ENCODE results near the gene FRY.
A peak's percentile ranks its signal among the peaks of the same experiment; 100 is the strongest.

The FRY gene

DNA sequence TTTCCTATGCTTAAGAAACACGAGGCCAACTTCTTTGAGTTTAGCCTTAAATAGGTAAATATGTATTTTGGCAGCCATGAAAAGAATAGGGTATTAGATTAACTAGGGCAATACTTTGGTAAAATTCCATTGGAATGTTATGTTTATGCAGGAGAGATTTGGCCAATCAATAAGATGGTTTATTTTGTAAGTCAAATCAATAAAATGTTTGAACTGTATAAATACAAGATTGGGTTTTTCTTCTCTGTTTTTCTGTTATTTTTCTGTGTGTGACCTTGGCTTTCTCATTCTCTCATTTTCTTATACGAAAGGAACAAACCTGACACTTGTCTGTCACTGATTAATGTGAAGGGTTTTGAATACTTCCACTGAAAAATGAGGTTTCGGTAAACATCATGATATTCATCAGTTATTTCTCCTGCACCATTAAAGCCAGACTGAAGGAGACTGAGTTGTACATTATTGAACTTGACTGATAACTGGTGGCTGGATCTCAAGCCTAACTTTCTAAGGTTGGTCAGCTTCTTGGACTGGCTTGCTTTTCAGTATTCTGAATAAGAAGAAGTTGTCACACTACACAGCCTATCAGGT lies 8.6 kb downstream of the FRY start:
- no peaks in the 10 kb centered on the region for H3K9me3 ChIP-seq (ENCODE audit: control insufficient read depth, insufficient read depth, low read depth, low read length)
- no peaks in the 10 kb centered on the region for H3K27me3 ChIP-seq (ENCODE audit: control insufficient read depth, insufficient read depth, low read length)
- H3K4me3 ChIP-seq (ENCODE audit: low read depth, low read length) = no peak overlapping the region
- H3K9ac ChIP-seq (ENCODE audit: low read length) = no peak overlapping the region
- peaks cover 15% of the 10 kb centered on the region; the same call in 1 of the 2 replicates for H3K4me1 ChIP-seq (ENCODE audit: control insufficient read depth, insufficient read depth, low read length)
- no peak overlapping the region for H3K27ac ChIP-seq (ENCODE audit: low read depth, low read length)
- H3K36me3 ChIP-seq (ENCODE audit: control insufficient read depth, insufficient read depth, low read length) = no peaks in the 10 kb centered on the region

DNA sequence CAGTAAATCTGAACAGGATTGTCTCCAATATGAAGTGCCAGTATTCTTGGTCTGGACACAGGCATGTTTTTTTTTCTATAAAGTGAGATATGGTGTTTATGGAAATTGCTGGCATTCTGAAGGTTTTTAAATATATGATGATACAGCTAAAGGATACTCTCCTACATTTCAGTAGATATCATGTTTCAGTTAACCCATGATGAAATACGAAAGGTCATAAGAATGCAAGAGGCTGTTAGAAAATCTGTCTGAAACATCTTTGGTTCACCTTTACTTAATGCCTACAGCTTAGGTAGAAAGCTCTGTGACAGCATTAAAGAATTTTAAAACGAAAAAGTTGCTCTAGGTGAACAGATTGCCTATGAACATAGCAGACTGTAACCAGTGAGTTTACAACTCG lies 9.1 kb downstream of the FRY start:
- no peaks in the 10 kb centered on the region for H3K27me3 ChIP-seq (ENCODE audit: control insufficient read depth, insufficient read depth, low read length)
- no peak overlapping the region for H3K4me3 ChIP-seq (ENCODE audit: low read depth, low read length)
- H3K4me1 ChIP-seq (ENCODE audit: control insufficient read depth, insufficient read depth, low read length) = peaks cover 12% of the 10 kb centered on the region; the same call in 1 of the 2 replicates
- no peak overlapping the region for H3K9ac ChIP-seq (ENCODE audit: low read length)
- no peaks in the 10 kb centered on the region for H3K36me3 ChIP-seq (ENCODE audit: control insufficient read depth, insufficient read depth, low read length)
- H3K9me3 ChIP-seq (ENCODE audit: control insufficient read depth, insufficient read depth, low read depth, low read length) = no peaks in the 10 kb centered on the region
- no peak overlapping the region for H3K27ac ChIP-seq (ENCODE audit: low read depth, low read length)

DNA sequence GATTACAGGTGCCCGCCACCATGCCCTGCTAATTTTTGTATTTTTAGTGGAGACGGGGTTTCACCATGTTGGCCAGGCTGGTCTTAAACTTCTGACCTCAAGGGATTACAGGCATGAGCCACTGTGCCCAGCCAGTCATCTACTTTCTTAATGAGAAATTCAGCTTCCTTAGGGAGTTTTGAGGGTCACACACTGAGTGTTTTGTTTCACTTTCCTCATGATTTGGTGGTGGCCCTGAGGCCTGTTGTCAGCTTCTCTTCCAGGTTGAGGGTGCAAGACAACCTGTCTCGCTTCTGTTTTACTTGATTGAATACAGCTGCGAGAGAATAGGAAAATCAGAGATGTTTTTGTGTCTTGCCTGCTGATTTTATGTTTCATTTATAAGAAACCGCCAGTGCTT lies 9.9 kb downstream of the FRY start:
- Histone ChIP-seq H3K4me1 (ENCODE audit: control insufficient read depth, insufficient read depth, low read length) (peaks cover 9% of the 10 kb centered on the region), H3K4me3 (ENCODE audit: low read depth, low read length) (no peak overlapping the region), H3K9me3 (ENCODE audit: control insufficient read depth, insufficient read depth, low read depth, low read length) (no peaks in the 10 kb centered on the region), H3K36me3 (ENCODE audit: control insufficient read depth, insufficient read depth, low read length) (no peaks in the 10 kb centered on the region), H3K9ac (ENCODE audit: low read length) (no peak overlapping the region), H3K27me3 (ENCODE audit: control insufficient read depth, insufficient read depth, low read length) (no peaks in the 10 kb centered on the region), H3K27ac (ENCODE audit: low read depth, low read length) (no peak overlapping the region)

DNA sequence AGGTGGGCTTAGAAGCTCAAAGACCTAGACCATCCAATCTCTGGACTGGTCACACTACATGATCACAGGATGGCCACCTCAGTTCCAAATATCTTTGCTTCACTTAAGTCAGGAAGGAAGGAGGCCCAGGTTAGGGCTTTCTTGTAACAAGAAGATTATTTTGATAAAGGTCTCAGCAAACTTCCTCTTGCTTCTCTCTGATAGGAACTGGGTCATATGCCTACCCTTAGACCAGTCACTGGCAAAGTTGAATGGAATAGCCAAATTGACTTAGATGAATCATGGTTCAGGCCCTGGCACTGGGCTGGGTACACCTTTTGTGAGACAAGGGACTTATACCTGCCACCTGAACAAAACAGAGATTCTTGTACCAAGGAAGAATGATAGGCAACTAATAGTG lies 11.0 kb downstream of the FRY start:
- H3K9ac ChIP-seq (ENCODE audit: low read length) = no peak overlapping the region
- H3K27ac ChIP-seq (ENCODE audit: low read depth, low read length) = no peak overlapping the region
- no peak overlapping the region for H3K4me3 ChIP-seq (ENCODE audit: low read depth, low read length)
- no peaks in the 10 kb centered on the region for H3K27me3 ChIP-seq (ENCODE audit: control insufficient read depth, insufficient read depth, low read length)
- H3K36me3 ChIP-seq (ENCODE audit: control insufficient read depth, insufficient read depth, low read length) = no peaks in the 10 kb centered on the region
- H3K4me1 ChIP-seq (ENCODE audit: control insufficient read depth, insufficient read depth, low read length) = peaks cover 13% of the 10 kb centered on the region
- H3K9me3 ChIP-seq (ENCODE audit: control insufficient read depth, insufficient read depth, low read depth, low read length) = no peaks in the 10 kb centered on the region

DNA sequence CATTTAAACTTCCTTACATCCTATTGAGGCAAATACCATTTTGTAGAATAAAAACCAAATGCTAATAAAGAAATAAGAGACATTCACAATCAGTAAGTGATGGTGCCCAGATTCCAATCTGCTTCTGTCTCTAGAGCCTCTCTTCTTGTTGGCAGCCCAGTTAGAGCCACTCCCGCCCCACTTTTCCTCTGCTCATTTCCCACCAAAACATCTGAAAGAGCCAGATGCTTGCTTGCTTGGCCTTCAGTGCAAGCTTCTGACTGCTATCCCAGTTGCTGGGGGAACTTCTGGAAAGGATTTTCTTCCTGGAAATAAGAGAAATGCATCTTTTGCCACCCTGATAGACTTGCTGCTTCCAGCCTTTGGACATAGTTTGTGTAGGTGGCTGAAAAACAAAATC lies 12.9 kb downstream of the FRY start:
- no peak overlapping the region for H3K9ac ChIP-seq (ENCODE audit: low read length)
- no peaks in the 10 kb centered on the region for H3K27me3 ChIP-seq (ENCODE audit: control insufficient read depth, insufficient read depth, low read length)
- no peaks in the 10 kb centered on the region for H3K36me3 ChIP-seq (ENCODE audit: control insufficient read depth, insufficient read depth, low read length)
- no peak overlapping the region for H3K27ac ChIP-seq (ENCODE audit: low read depth, low read length)
- peaks cover 13% of the 10 kb centered on the region for H3K4me1 ChIP-seq (ENCODE audit: control insufficient read depth, insufficient read depth, low read length)
- H3K9me3 ChIP-seq (ENCODE audit: control insufficient read depth, insufficient read depth, low read depth, low read length) = no peaks in the 10 kb centered on the region
- H3K4me3 ChIP-seq (ENCODE audit: low read depth, low read length) = no peak overlapping the region

DNA sequence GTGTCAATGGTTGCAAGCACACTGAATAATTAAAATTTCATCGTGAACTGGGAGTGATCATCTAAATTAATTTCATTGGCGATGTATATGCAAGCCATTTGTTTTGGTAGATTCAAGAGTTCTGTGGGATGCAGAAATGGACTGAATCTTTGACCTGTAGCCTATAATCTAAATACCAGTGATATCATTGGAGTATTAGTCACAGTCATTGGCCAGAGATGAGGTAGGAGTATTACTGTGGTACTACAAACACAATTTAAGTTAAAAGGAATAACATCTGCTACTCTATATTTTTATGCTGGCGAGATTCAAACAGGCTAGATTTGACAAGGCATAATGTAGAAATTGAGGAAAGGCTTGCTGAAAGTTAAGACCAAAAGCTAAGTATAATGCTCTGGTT lies 14.0 kb downstream of the FRY start:
- Histone ChIP-seq H3K27me3 (ENCODE audit: control insufficient read depth, insufficient read depth, low read length) (no peaks in the 10 kb centered on the region), H3K27ac (ENCODE audit: low read depth, low read length) (no peak overlapping the region), H3K4me3 (ENCODE audit: low read depth, low read length) (no peak overlapping the region)

DNA sequence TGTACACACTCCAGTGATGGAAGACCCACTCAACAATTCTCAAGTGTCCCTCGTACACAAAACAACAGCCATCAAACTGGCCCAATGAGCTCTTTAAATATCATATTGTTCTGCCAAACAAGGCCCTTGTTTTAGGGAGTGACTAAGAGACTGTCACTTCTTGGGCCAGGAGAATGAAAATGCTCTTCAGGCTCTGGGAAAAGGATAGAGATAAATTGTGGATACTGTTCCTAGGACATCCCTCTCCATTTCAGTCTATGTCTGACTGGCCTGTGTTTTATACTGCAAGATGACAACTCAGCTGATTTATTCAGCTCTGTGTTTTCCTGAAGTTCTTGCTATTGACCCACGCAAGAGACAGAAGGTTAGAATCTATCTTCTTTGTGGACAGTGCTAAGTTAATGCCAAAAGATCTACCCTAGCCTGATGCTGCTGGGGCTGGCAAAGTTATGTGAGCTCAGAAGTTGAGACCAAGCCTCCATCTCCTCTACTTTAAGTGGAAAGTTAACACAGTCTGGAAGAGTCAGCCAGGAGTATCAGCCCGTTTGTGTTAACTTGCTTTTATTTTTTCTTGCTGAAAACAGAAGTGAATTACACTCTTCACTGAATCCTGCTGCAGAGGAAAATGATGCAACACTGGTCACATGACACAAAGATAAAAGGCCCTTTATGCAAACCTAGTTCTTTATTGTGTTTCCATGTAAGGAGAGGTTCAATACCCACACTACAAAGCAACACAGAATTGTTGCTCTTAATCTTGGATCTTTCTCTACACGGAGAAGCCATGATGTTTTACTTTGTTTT lies 14.6 kb downstream of the FRY start:
- peaks cover 13% of the 10 kb centered on the region for H3K4me1 ChIP-seq (ENCODE audit: control insufficient read depth, insufficient read depth, low read length)
- no peaks in the 10 kb centered on the region for H3K27me3 ChIP-seq (ENCODE audit: control insufficient read depth, insufficient read depth, low read length)
- peak overlapping the region; percentile 75 for H3K27ac ChIP-seq (ENCODE audit: low read depth, low read length)
- H3K9me3 ChIP-seq (ENCODE audit: control insufficient read depth, insufficient read depth, low read depth, low read length) = no peaks in the 10 kb centered on the region
- no peak overlapping the region for H3K4me3 ChIP-seq (ENCODE audit: low read depth, low read length)
- H3K36me3 ChIP-seq (ENCODE audit: control insufficient read depth, insufficient read depth, low read length) = no peaks in the 10 kb centered on the region
- H3K9ac ChIP-seq (ENCODE audit: low read length) = peak overlapping the region; percentile 3

More for the DNA sequence above, 14.0 kb downstream of the FRY start:
- peaks cover 13% of the 10 kb centered on the region for H3K4me1 ChIP-seq (ENCODE audit: control insufficient read depth, insufficient read depth, low read length)
- H3K9me3 ChIP-seq (ENCODE audit: control insufficient read depth, insufficient read depth, low read depth, low read length) = no peaks in the 10 kb centered on the region
- no peaks in the 10 kb centered on the region for H3K36me3 ChIP-seq (ENCODE audit: control insufficient read depth, insufficient read depth, low read length)
- H3K9ac ChIP-seq (ENCODE audit: low read length) = no peak overlapping the region

DNA sequence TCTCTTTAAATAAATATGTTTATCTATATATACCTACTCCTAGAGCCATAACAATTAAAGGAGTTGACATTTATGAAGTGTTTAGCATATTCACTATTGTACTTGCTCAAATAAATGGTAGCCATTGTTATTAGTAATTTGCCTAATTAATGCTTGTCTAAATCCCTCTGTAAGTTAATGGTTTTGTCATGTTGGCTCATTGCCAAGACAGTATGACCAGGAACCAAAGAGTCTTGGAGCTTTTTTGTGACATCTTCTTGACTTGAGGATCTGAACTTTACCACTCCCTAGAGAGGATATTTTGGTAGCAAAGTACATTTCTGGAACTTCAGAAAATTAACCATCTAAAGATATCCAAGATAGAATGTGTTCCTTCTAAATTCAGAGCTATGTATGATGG lies 15.5 kb downstream of the FRY start:
- no peak overlapping the region for H3K4me3 ChIP-seq (ENCODE audit: low read depth, low read length)
- H3K36me3 ChIP-seq (ENCODE audit: control insufficient read depth, insufficient read depth, low read length) = no peaks in the 10 kb centered on the region
- H3K9ac ChIP-seq (ENCODE audit: low read length) = no peak overlapping the region
- H3K9me3 ChIP-seq (ENCODE audit: control insufficient read depth, insufficient read depth, low read depth, low read length) = no peaks in the 10 kb centered on the region
- no peak overlapping the region for H3K27ac ChIP-seq (ENCODE audit: low read depth, low read length)
- peaks cover 13% of the 10 kb centered on the region for H3K4me1 ChIP-seq (ENCODE audit: control insufficient read depth, insufficient read depth, low read length)
- no peaks in the 10 kb centered on the region for H3K27me3 ChIP-seq (ENCODE audit: control insufficient read depth, insufficient read depth, low read length)

DNA sequence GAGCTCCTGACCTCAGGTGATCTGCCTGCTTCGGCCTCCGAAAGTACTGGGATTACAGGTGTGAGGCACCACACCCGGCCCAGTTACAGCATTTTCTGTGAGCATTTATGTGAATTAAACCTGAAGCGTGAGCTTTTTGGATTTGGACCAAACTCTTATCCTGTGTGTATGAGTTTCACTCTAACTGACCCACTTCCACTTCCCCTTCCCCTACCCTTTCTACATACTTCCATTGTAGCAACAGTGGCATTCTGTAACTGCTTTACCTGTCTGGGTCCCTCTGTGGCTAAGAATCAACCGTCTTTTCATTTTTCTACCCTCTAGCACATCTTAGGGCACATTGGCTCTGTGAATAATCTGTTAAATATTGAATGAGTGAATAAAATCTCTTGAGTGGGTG lies 16.2 kb downstream of the FRY start:
- H3K9ac ChIP-seq (ENCODE audit: low read length) = no peak overlapping the region
- no peaks in the 10 kb centered on the region for H3K36me3 ChIP-seq (ENCODE audit: control insufficient read depth, insufficient read depth, low read length)
- no peaks in the 10 kb centered on the region for H3K27me3 ChIP-seq (ENCODE audit: control insufficient read depth, insufficient read depth, low read length)

DNA sequence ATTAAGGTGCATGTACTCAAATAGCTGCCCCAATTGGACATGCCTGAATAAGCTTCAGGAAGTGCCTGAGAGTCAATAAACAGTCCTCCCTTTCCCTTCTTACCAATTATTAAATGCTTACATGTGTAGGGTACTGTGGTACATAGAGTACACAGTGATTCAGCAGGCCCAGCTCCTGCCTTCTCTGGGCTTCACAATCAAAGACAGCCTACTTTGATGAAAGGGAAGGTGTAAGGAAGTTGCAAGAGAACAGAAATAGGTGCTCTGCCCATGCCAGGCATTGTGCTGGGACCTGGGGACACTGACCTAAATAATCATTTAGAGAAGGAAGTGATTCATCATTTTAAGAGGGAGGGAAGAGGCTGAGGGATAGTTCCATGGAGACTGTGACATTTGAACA lies 17.2 kb downstream of the FRY start:
- Histone ChIP-seq H3K9ac (ENCODE audit: low read length) (no peak overlapping the region), H3K9me3 (ENCODE audit: control insufficient read depth, insufficient read depth, low read depth, low read length) (no peaks in the 10 kb centered on the region), H3K27me3 (ENCODE audit: control insufficient read depth, insufficient read depth, low read length) (no peaks in the 10 kb centered on the region), H3K4me3 (ENCODE audit: low read depth, low read length) (no peak overlapping the region), H3K4me1 (ENCODE audit: control insufficient read depth, insufficient read depth, low read length) (peaks cover 13% of the 10 kb centered on the region), H3K27ac (ENCODE audit: low read depth, low read length) (no peak overlapping the region), H3K36me3 (ENCODE audit: control insufficient read depth, insufficient read depth, low read length) (no peaks in the 10 kb centered on the region)

More for the DNA sequence above, 16.2 kb downstream of the FRY start:
- Histone ChIP-seq H3K9me3 (ENCODE audit: control insufficient read depth, insufficient read depth, low read depth, low read length) (no peaks in the 10 kb centered on the region), H3K4me1 (ENCODE audit: control insufficient read depth, insufficient read depth, low read length) (peaks cover 13% of the 10 kb centered on the region), H3K4me3 (ENCODE audit: low read depth, low read length) (no peak overlapping the region), H3K27ac (ENCODE audit: low read depth, low read length) (no peak overlapping the region)

DNA sequence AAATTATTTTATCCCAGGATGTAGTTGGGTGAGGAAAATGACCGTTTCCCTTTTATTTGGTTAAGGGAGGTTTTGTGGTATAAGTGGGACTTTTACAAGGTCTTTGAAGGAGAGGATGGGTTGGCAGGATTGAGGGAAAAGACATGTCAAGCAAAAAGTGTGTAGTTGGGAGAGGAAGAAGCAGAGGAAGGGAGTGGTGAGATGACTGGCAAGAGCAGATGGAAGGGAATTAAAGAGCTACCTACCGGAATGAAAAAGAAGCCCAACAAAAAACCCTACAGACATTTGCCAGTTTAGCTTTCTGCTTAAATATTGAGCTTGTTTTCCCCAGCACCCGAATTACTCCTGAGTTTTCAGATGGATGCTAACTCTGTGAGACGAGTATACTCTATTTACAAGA lies 19.6 kb downstream of the FRY start:
- Histone ChIP-seq H3K36me3 (ENCODE audit: control insufficient read depth, insufficient read depth, low read length) (no peaks in the 10 kb centered on the region), H3K9ac (ENCODE audit: low read length) (no peak overlapping the region), H3K27ac (ENCODE audit: low read depth, low read length) (no peak overlapping the region), H3K9me3 (ENCODE audit: control insufficient read depth, insufficient read depth, low read depth, low read length) (no peaks in the 10 kb centered on the region), H3K4me1 (ENCODE audit: control insufficient read depth, insufficient read depth, low read length) (peaks cover 12% of the 10 kb centered on the region), H3K27me3 (ENCODE audit: control insufficient read depth, insufficient read depth, low read length) (no peaks in the 10 kb centered on the region), H3K4me3 (ENCODE audit: low read depth, low read length) (no peak overlapping the region)
